ENCODE data around the gene CTSA.
"Not testable (repeated sequence)": the region's sequence is repeated elsewhere in the genome, so short reads cannot be mapped to it uniquely, and the experiment has no call there.

CTSA gene

DNA sequence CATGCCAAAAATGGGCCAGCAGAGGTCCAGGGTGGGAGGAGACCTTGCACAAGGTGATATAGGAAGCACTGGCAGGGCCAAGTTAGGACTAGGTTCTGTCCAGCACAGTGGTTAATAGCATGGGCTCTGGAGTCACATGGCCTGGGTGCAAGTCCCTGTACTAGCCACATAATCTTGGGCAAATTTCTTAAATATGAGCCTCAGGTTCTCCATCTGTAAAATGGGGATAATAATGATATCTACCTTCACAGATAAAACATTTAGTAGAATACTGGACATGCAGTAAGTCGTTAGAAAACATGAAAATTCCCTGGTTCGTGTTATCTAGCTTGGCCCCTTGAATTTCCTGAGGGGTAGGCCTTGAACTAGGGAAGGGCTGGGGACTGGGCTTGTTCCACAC, 6.2 kb downstream of the CTSA start:
- no peak for ATAC-seq

DNA sequence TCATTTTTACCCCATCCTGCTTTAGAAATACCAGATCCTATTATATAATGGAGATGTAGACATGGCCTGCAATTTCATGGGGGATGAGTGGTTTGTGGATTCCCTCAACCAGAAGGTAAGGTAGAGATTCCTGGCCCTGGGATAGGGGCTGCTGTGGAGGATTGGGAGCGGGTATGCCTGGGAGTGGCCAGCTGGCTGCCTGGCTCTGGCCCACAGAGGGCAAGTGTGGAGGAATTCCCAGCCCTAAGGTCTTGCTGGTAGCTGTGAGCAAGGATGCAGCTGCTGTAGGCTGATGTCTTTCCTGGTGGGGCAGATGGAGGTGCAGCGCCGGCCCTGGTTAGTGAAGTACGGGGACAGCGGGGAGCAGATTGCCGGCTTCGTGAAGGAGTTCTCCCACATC, 6.6 kb downstream of the CTSA start:
- no peak for ATAC-seq

DNA sequence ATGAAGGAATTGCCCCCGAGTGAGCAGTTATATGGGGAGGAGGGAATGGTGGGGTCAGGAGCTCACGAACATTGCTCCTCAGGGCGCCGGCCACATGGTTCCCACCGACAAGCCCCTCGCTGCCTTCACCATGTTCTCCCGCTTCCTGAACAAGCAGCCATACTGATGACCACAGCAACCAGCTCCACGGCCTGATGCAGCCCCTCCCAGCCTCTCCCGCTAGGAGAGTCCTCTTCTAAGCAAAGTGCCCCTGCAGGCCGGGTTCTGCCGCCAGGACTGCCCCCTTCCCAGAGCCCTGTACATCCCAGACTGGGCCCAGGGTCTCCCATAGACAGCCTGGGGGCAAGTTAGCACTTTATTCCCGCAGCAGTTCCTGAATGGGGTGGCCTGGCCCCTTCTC, 7.2 kb downstream of the CTSA start:
- ATAC-seq, result no peak

DNA sequence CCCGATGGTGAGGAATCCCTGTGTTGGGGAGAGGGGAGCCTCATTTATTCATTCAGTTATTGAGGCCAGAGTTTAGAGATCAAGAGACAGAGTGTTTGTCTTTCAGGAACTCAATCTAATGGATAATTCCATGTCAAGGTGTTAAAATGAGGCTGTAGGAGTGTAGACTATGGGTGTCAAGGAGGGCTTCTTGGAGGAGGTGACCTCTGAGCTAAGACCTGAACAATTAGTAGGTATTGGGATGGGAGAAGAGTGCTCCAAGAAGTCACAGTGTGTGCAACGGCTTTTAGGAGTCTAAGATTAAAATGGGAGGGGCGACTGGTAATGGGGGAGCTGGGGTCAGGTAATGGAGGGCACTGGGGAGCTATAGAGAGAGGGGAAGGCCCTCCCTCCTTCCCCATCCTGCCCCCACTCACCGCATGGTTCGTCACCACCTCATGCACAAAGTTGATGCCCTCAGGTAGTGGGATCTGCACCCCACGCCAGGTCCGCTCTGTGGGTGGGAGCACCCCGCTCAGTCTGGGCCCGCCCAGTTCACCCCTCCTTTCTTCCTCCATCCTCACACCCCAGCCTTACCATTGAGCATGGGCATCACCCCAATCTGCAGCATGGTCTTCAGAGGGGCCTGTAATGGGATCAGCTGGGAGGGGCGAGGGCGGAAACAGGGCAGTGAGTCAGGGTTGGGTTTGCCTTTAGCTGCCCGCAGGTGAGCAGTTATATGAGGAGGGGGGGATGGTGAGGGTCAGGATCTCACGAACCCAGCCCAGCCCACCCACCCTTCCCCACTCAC, 8.1 kb downstream of the CTSA start:
- no peak for ATAC-seq

DNA sequence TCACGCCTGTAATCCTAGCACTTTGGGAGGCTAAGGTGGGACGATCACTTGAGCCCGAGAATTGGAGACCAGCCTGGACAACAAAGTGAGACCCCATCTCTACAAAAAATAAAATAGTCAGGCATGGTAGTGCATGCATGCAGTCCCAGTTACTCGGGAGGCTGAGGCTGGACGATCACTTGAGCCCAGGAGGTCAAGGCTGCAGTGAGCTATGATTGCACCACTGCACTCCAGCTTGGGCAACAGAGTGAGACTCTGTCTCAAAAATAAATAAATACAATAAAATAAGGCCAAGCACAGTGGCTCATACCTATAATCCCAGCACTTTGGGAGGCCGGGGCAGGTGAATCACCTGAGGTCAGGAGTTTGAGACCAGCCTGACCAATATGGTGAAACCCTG, 10.2 kb downstream of the CTSA start:
- not testable (repeated sequence) for ATAC-seq

DNA sequence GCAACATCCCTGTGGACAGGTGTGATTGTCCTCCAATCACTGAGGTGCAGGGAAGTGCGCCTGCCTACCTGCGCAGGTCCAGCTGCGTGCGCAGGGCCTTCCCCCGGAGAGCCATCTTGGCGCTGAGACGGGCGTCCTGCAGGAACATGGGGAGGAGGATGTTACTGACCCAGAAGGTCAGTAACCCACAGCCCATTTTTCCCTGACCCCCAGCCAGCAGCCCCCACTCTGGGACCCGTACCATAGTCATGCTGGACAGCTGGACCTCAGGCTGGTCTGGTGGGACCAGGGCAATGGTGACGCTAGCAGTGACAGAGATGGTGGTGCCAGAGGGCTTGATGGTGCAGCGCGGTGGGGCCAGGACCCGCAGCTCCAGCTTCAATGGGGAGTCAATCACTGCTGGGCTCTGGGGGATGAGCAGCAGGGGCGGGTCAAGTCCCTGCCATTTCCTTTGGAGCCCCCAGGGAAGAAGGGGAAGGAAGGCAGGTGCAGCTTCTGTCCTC, 11.1 kb downstream of the CTSA start:
- ATAC-seq, result no peak

DNA sequence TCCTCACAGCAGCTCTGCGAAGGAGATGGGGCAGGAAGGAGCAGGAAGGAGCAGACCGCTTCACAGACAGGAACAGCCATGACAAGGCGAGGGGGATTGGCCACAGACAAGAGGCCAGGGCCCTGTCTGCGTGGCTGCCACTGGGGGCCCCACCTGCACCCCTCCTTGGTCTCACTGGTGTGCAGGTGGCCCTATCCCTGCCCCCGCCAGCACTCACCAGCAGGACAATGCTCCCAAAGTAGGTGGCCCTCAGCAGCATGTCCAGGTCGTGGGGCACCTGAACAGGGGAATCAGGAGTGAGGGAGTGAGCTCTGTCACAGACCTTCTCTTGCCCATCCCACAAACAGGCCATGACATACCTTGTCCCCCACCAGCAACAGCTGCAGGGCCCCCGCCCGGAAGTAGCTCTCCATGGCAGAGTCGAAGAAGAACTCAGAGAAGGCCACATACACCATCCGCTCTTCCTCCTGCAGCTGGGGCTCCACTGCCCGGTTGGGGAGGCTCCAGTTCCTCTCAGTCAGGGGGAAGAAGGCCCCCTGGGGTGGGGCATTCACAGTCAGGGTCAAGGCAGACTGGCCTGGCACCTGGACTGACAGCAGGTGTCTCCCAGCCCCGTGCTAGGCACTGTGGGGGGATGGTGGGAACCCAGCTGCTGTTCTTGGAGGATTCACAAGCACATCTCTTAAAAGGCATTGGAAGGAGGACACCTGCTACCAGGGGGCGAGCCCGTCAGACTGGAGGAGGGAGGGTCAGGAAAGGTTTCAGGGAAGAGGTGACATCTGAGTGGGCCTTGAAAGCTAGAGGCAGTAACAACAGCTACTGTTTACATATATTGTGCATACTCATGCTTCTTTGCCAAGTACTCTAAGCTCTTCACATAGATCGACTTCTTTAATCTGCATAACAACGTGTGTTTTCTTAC, 13.7 kb downstream of the CTSA start:
- no peak for ATAC-seq

DNA sequence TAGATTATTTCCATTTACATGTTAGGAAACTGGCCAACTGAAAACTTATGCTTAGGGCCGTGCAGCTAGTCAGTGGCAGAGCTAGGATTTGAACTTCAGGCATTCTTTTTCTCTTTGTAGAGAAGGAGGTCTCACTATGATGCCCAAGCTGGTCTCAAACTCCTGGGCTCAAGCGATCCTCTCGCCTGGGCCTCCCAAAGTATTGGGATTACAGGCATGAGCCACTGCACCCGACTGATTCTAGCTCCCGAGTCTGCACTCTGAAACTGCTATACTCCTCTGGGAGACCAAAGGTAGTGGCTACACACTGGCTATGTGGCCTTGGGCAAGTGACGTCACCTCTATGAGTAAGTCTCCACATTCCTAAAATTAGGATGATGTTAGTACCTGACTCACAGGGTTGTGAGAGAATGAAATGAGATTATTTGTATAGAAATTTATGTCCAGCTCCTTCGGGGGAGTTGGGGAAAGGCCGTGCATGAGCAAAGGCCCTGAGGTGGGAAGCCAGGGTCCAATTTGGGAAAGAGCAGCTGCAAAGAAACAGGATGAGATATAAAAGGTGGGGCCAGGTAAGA, 14.5 kb downstream of the CTSA start:
- no peak for ATAC-seq

DNA sequence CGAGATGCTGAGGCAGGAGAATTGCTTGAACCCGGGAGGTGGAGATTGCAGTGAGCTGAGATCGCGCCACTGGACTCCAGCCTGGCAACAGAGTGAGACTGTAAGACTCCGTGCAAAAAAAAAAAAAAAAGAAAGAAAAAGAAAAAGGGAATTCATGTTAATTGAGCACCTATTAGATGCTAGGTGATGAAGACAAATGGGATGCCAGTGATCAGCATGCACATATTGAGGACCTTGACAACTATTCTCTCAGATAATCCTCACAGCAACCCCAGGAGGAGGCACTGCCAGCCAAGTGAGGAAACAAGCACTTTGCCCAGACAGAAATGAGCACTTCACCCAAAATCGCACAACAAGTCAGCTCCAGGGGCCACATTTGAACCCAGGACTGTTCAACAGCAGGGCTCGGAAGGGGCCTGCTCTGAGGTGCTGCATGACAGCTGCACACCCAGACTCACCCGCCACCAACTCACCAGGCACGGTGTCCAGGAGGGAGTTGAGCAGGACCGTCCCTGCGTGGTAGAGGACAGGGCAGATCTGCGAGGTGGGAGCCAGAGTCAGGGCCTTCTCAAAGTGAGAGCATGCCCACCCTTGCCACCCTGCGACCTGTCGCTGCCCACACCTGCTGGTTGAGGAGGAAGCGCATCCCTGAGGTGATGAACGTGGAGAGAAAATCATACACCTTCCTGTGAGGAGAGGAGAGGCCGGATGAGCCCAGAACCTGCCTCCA, 16.2 kb downstream of the CTSA start:
- ATAC-seq, result no peak

DNA sequence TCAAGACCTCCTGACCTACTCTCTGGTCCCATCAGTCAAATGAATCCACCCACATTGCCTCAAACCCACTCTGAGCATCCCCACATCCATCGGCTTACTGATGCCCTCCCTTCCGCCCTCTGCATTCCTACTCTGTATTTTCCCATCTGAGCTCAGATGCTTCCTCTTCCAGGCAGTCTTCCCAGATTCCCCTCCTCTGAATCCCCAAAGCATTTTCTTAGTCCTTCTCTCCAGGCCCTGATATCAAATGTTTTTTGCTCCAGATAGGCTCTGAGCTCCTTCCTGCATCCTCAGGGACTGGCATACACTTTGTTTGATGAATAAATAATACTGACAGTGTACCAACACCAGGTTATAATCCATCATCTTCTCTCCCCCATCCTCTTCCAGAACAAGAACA, 16.9 kb downstream of the CTSA start:
- ATAC-seq, result no peak

DNA sequence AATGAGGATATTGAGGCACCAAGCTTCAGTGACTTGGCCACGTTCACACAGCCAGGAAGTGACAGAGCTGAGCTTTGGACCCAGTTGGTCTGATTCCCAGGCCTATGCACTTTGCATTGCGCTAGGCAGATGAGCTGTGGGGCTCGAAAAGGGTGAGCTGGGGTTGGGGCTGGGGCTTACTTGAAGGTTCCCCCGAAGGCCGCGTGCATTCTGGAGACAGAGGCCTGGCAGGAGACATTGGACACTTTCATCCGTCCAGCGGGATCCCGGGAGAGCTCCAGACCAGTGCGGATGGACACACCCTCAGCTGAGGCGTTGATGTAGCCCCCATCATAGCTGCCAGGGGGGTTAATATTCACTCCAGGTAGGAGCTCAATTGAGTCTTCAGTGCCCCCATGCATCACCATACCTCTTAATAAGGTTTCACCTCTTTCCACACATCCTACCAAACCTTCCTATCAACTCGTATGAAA, 18.2 kb downstream of the CTSA start:
- no peak for ATAC-seq

DNA sequence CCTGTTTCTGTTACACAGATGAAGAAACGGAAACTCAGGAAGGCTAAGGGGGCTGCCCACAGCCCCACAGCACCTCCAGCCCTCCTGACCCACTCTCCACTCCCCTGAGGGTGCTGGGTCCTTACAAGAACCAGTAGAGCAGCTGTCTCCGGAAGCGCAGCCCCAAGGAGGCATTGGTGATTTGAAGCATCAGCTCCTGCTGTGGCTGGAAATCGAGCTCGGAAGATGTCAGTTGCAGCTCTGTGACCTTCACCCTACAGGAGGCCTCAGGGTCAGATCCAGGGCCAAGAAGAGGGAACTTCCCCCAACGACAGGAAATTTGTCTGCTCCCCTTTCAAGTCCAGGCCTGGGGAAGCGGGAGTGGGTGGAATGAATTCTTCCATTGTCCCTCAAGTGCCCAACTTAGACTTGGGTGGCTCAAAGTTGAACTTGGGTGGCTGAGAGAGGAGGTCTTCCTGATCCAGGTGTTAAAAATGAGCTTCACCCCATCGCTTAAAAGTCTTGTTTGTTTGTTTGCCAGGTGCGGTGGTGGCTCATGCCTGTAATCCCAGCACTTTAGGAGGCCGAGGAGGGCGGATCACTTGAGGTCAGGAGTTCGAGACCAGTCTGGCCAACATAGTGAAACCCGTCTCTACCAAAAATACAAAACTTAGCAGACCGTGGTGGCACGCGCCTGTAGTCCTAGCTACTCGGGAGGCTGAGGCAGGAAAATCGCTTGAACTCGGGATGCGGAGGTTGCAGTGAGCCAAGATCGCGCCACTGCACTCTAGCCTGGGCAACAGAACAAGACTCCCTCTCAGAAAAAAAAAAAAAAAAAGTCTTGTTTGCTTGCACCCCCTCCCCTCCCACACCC, 18.9 kb downstream of the CTSA start:
- ATAC-seq, result no peak

DNA sequence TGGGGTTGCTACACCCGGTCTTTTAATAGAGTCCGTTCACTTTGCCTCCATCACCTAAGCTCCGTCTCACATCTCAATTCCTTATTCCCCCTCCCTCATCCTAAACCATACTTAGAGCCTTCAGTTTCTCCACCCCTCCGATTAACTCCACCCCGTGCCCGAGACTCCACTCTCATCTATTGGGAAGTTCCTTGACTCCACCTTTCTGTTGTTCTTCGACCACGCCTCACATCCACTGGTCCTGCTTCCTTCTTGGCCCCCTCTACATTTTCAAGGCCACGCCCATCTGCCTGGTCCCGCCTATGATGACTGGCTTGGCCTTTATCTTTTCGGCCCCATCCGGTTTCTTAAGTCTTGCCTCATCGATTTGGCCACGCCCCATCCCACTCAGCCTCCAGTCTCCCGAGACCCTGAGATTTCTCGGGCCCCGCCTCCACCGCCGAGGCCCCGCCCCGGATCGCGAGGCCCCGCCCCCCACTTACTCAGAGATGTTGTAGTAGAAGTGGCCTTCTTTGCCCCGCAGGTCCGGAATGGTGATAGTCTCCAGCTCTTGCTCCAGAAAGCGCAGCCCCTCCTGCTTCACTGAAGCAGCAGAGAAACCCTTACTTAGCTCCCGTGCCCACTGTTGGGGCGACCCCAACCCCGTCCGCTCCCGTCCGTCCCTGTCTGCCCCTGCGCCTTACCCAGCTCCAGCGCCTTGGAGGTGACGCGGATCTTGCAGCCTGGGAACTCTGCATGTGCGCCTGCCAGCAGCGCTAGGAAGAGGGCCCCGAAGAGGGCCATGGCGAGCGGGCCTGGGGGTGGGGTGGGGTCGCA, 19.7 kb downstream of the CTSA start:
- peak; percentile 93 to 95 for ATAC-seq

DNA sequence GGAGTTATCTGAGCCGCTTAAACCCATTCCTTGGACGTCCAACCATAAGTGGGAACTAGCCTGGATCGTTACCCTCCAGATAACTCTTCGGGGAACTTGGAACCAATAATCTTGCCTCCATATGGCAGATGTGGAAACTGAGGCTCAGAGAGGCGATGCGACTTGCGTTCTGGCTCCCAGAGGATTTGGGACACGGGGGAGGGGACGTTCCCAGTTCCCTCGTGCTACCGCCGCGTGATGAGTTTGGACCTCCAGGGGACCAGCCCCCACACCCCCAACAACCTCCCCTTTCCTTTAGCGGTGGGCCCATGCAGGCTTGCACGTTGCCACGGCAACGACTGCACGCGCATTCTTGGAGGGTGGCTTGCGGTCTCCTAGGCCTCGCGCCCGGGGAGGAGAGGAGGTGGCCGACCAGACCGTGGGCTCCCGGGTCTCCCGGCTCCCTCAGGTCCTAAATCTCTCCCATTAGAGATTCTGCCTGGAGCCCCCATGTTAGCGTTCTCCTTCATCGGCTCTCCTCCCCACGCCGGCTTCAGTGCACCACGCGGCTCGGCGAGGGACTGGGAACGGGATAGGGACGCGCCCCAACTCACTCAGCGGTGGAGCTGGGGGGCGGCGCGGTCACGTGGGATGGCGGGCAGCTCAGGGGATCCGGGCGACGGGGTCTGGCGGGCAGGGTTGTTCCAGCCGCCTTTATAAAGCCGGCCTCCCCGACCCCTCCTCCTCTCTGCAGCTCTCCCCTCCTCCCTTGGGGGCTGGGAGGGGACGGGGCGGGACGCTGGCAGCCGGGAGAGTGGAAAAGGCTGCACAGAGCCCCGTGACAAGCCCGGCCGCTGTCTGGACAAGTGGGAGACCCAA, 20.6 kb downstream of the CTSA start, which contains the start of gene PLTP:
Gene PLTP (minus strand): TSS at position 670 of the 858 bp plus-strand sequence. CDS start 703 bp downstream, outside the sequence.
- ATAC-seq, result peak in 1 of 2 donors; percentile 12

DNA sequence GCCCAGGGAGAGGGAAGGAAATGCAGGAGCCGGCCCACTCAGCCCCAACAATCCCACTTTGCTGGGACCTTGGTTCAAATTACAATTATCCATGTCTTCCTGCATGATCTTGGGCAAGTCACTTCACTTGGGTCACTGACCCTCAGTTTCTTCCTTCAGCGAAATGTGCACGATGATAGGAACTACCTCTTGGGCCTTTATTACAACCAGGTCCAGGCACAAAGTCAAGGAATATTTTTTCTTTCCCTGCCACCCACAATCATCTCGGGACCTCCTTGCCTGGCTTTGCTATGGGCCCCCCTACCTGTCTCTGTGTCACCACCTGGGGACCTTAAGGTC, 21.2 kb downstream of the CTSA start:
- no peak for ATAC-seq

DNA sequence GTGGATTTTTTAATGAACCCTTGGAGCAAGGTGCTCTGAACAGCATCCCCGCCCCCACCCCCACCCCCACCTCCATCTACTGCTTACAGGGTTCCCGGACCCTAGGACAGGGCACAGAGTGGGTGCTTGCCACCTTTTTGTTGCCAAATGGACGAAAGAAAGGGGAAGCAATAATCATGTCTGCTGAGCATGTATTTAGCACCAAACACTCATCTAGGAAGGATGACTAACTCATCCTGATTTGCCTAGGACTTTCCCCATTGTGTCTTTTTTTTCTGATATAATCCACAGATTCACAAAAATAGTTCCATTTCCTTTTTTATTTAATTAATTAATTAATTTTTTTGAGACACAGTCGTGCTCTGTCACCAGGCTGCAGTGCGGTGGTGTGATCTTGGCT, 22.0 kb downstream of the CTSA start:
- ATAC-seq, result no peak

DNA sequence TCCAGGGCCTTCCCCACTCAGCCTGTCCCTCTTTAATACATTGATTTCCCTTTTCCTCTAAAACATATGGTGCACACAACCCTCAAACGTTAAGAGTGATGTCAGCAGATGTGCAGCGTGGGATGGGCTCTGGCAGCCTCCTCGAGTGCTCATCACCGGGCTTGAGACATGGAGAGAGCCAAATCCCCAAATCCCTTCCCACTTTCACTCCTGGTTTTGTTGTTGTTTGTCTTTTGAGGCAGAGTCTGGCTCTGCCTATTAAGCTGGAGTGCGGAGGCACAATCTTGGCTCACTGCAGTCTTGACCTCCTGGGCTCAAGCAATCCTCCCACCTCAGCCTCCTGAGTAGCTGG, 26.6 kb downstream of the CTSA start:
- no peak for ATAC-seq

DNA sequence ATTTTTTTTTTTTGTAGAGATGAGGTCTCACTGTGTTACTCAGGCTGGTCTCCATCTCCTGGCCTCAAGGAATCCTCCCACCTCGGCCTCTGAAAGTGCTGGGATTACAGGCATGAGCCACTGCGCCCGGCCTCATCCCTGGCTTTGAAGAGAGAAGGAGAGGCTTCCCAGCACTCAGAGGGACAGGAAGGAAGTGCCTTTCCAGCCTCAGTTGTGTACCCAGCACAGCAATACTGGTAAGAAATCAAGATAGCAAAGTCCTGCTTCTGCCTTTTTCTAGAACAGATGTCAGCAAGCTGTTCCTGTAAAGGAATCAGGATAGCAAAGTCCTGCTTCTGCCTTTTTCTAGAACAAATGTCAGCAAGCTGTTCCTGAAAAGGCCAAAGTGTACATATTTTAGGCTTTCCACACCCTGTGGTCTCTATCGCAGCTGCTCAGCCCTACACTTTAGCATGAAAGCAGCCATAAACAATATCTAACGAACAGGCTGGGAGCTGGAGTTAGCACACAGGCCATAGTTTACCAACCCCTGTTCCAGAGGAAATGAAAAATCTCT, 27.1 kb downstream of the CTSA start:
- ATAC-seq, result no peak

DNA sequence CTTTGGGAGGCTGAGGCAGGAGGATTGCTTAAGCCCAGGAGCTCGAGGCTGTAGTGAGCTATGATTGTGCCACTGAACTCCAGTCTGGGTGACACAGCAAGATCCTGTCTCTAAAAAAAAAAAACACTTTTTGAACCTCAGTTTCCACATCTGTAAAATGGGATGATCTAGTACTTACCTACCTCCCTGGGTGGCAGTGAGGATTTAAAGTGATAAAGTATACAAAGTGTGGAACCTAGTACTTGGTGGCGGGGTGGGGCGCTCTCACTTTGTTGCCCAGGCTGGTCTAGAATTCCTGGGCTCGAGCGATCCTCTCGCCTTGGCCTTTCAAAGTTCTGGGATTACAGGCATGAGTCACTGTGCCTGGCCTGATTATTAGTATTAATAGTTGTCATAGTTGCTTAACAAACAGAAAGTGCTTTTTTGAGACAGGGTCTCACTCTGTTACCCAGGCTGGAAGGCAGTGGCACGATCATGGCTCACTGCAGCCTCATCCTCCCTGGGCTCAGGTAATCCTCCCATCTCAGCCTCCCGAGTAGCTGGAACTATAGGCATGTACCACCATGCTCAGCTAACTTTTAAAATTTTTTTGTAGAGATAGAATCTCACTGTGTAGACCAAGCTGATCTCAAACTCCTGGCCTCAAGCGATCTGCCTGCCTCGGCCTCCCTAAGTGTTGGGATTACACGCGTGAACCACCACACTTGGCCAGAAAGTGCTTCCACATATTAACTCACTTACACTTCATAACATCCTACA, 27.8 kb downstream of the CTSA start:
- no peak for ATAC-seq
